Common myeloid progenitor, CD34-positive (primary cell): ENCODE measurements around the gene SCARB2.
A peak's percentile ranks its signal among the peaks of the same experiment; 100 is the strongest.

ENCODE experiments used
- CTCF ChIA-PET: fragments of 350-600 bp; sonication (Branson Sonifier 250); formaldehyde crosslinking; loops from one replicate; lab custom pipeline; 2021; ENCODE audit warnings: antibody characterized with exemption; lab: Charles Lee
- POLR2A ChIA-PET: fragments of 350-600 bp; sonication (Branson Sonifier 250); formaldehyde crosslinking; loops from one replicate; lab custom pipeline; 2021; ENCODE audit warnings: antibody characterized with exemption; lab: Charles Lee
- DNase-seq, 3 donors: peaks; one replicate each; pipeline versions ENCODE4 v3.0.0 to v3.0.0-alpha.2; 2013
- H3K27ac ChIP-seq, 2 experiments: 1 replicate in 1 of 2; 2 replicates in 1 of 2; pipeline ENCODE4 v1.7.0; 2013; ENCODE audit warnings: inconsistent platforms in 2 of 2, low read length in 2 of 2, mild to moderate bottlenecking in 2 of 2, low read depth in 1 of 2, moderate library complexity in 1 of 2; ENCODE audit not compliant: severe bottlenecking in 2 of 2, insufficient read depth in 1 of 2, poor library complexity in 1 of 2
- H3K27me3 ChIP-seq, 5 experiments: replicated peaks in 2 of 5; 1 replicate in 3 of 5; 2 replicates in 2 of 5; pipeline versions ENCODE4 v1.6.1 to v1.7.0; 2013; ENCODE audit warnings: low read length in 4 of 5, mild to moderate bottlenecking in 2 of 5, moderate library complexity in 2 of 5, inconsistent platforms in 1 of 5; ENCODE audit not compliant: insufficient read depth in 5 of 5, control insufficient read depth in 4 of 5
- H3K36me3 ChIP-seq, 4 experiments: 1 replicate in 2 of 4; 2 replicates in 2 of 4; pipeline versions ENCODE4 v1.6.1 to v1.7.0; 2013; ENCODE audit warnings: low read length in 3 of 4, control low read depth in 1 of 4, mild to moderate bottlenecking in 1 of 4; ENCODE audit not compliant: control insufficient read depth in 4 of 4, insufficient read depth in 4 of 4
- H3K4me1 ChIP-seq, 4 experiments: 1 replicate in 3 of 4; 2 replicates in 1 of 4; pipeline versions ENCODE4 v1.6.1 to v1.7.1; 2013; ENCODE audit warnings: low read length in 3 of 4, mild to moderate bottlenecking in 3 of 4, control low read depth in 1 of 4, inconsistent platforms in 1 of 4, moderate library complexity in 1 of 4; ENCODE audit not compliant: control insufficient read depth in 4 of 4, insufficient read depth in 4 of 4; ENCODE audit errors: control extremely low read depth in 1 of 4
- H3K4me3 ChIP-seq, 7 experiments: 1 replicate in 4 of 7; 2 replicates in 3 of 7; pipeline versions ENCODE4 v1.5.1 to v1.7.0; 2013; ENCODE audit warnings: mild to moderate bottlenecking in 7 of 7, low read length in 6 of 7, moderate library complexity in 6 of 7, inconsistent platforms in 2 of 7, low read depth in 2 of 7, control low read depth in 1 of 7; ENCODE audit not compliant: insufficient read depth in 4 of 7, control insufficient read depth in 1 of 7; ENCODE audit errors: extremely low read depth in 1 of 7
- H3K9me3 ChIP-seq, 5 experiments: 1 replicate in 4 of 5; 2 replicates in 1 of 5; pipeline versions ENCODE4 v1.6.1 to v1.7.1; 2013; ENCODE audit warnings: low read length in 4 of 5, mild to moderate bottlenecking in 2 of 5, inconsistent platforms in 1 of 5, low read depth in 1 of 5, moderate library complexity in 1 of 5; ENCODE audit not compliant: control insufficient read depth in 4 of 5, insufficient read depth in 2 of 5; ENCODE audit errors: control extremely low read depth in 1 of 5
- WGBS: methylation state at CpG from one replicate; pipeline ENCODE4 v1.1.5; 2013; ENCODE audit not compliant: insufficient coverage; 5-methylcytosine and 5-hydroxymethylcytosine counted together

SCARB2 gene

GRCh38 chr4:76177709-76178108 is 35.9 kb downstream of the SCARB2 start:
- Histone ChIP-seq H3K9me3 (no peaks in the 10 kb centered on the region), H3K27me3 (no peaks in the 10 kb centered on the region), H3K4me1 (peaks cover 0 to 3% (median 0%) of the 10 kb centered on the region in 4 experiments), H3K36me3 (peaks cover 9 to 53% (median 33%) of the 10 kb centered on the region in 4 experiments), H3K4me3 (no peak overlapping the region), H3K27ac (no peak overlapping the region)
- POLR2A ChIA-PET, result no interaction called here
- no peak for DNase-seq
- CTCF ChIA-PET, result interaction anchor here (1.1 to 8.7 kb wide), 7 partner anchors 17 to 327 kb away, joined by 3 to 186 read pairs (median 3); no protein-coding TSS in a partner anchor

- no peaks in the 10 kb centered on the region for H3K9me3 ChIP-seq
- peaks cover 15 to 63% (median 38%) of the 10 kb centered on the region in 4 experiments for H3K36me3 ChIP-seq
- no peak for DNase-seq
- CTCF ChIA-PET, result interaction anchor here (1.0 to 1.3 kb wide), 3 partner anchors 35 to 203 kb away, joined by 3 to 6 read pairs (median 3); no protein-coding TSS in a partner anchor
- H3K27me3 ChIP-seq, result no peaks in the 10 kb centered on the region
- no peak overlapping the region for H3K4me3 ChIP-seq
- peaks cover 0 to 3% (median 0%) of the 10 kb centered on the region in 4 experiments for H3K4me1 ChIP-seq
- no CpG with 5 or more reads among the region's 1 CpG for WGBS
- POLR2A ChIA-PET, result no interaction called here
- no peak overlapping the region for H3K27ac ChIP-seq
Observed at GRCh38 chr4:76175336-76175735, 38.3 kb downstream of the SCARB2 start.

- CTCF ChIA-PET, result interaction anchor here (1.1 to 2.4 kb wide), 2 partner anchors 8 to 200 kb away, joined by 3 to 6 read pairs; no protein-coding TSS in a partner anchor
- no peak overlapping the region for H3K27ac ChIP-seq
- no peaks in the 10 kb centered on the region for H3K4me1 ChIP-seq
- no peaks in the 10 kb centered on the region for H3K9me3 ChIP-seq
- no peaks in the 10 kb centered on the region for H3K27me3 ChIP-seq
- H3K36me3 ChIP-seq, result peaks cover 18 to 64% (median 39%) of the 10 kb centered on the region in 4 experiments
- POLR2A ChIA-PET, result no interaction called here
- H3K4me3 ChIP-seq, result no peak overlapping the region
- no peak for DNase-seq
- 100% methylated on average over 4 of the region's 6 CpGs for WGBS
Observed at GRCh38 chr4:76174216-76174615, 39.4 kb downstream of the SCARB2 start.

GRCh38 chr4:76168688-76169087 is 44.9 kb downstream of the SCARB2 start:
- DNase-seq, result no peak
- Histone ChIP-seq H3K36me3 (peaks cover 23 to 69% (median 36%) of the 10 kb centered on the region in 4 experiments), H3K27ac (no peak overlapping the region), H3K27me3 (no peaks in the 10 kb centered on the region), H3K4me1 (no peaks in the 10 kb centered on the region), H3K4me3 (no peak overlapping the region), H3K9me3 (no peaks in the 10 kb centered on the region)
- ChIA-PET POLR2A (no interaction called here), CTCF (interaction anchor here (0.9 to 1.2 kb wide), 2 partner anchors 15 to 174 kb away, joined by 3 read pairs; no protein-coding TSS in a partner anchor)
- WGBS, result 96% methylated on average over 3 of the region's 3 CpGs

GRCh38 chr4:76166480-76166879 is 47.1 kb downstream of the SCARB2 start:
- no peak for DNase-seq
- Histone ChIP-seq H3K27ac (no peak overlapping the region), H3K27me3 (no peaks in the 10 kb centered on the region), H3K9me3 (no peaks in the 10 kb centered on the region), H3K4me1 (no peaks in the 10 kb centered on the region), H3K36me3 (peaks cover 27 to 69% (median 40%) of the 10 kb centered on the region in 4 experiments), H3K4me3 (no peak overlapping the region)
- POLR2A ChIA-PET, result no interaction called here
- 96% methylated on average over 3 of the region's 3 CpGs for WGBS
- CTCF ChIA-PET, result no interaction called here

GRCh38 chr4:76160355-76160754 is 53.3 kb downstream of the SCARB2 start:
- POLR2A ChIA-PET, result no interaction called here
- peaks cover 13 to 40% (median 24%) of the 10 kb centered on the region in 4 experiments for H3K36me3 ChIP-seq
- CTCF ChIA-PET, result interaction anchor here (1.0 kb wide), 1 partner anchor 19 kb away, joined by 4 read pairs; no protein-coding TSS in a partner anchor

GRCh38 chr4:76156635-76157034 is 57.0 kb downstream of the SCARB2 start:
- DNase-seq, result no peak
- POLR2A ChIA-PET, result no interaction called here

More at GRCh38 chr4:76160355-76160754, 53.3 kb downstream of the SCARB2 start:
- Histone ChIP-seq H3K4me1 (peaks cover 0 to 8% (median 3%) of the 10 kb centered on the region in 4 experiments), H3K4me3 (peak overlapping the region in 1 of 7 experiments; percentile 17), H3K9me3 (peaks cover 0 to 2% (median 0%) of the 10 kb centered on the region in 5 experiments), H3K27ac (peak overlapping the region in 1 of 2 experiments; percentile 39), H3K27me3 (no peaks in the 10 kb centered on the region)
- WGBS, result no CpG with 5 or more reads among the region's 2 CpGs
- peak in 1 of 3 donors; percentile 5 for DNase-seq

More at GRCh38 chr4:76156635-76157034, 57.0 kb downstream of the SCARB2 start:
- 0% methylated on average over 2 of the region's 2 CpGs for WGBS
- Histone ChIP-seq H3K36me3 (peaks cover 4 to 12% (median 8%) of the 10 kb centered on the region in 4 experiments), H3K4me1 (peaks cover 0 to 8% (median 3%) of the 10 kb centered on the region in 4 experiments), H3K9me3 (peaks cover 0 to 9% (median 0%) of the 10 kb centered on the region in 5 experiments), H3K27ac (no peak overlapping the region), H3K27me3 (no peaks in the 10 kb centered on the region), H3K4me3 (no peak overlapping the region)
- CTCF ChIA-PET, result interaction anchor here (0.9 to 1.9 kb wide), 3 partner anchors 21 to 161 kb away, joined by 3 to 7 read pairs (median 3); no protein-coding TSS in a partner anchor
